K562 (cell line): ENCODE results near the gene TUBB1. TPM values are rescaled to one million over a fixed set of nuclear protein-coding genes. Genes with fewer than 3 reads are reported as not detected.

Source experiments
- CBFA2T2 ChIP-seq: fragments of 450-650 bp; conservative IDR thresholded peaks from 2 replicates; pipeline ENCODE4 v1.6.1; 2017; ENCODE audit warnings: mild to moderate bottlenecking
- CBFA2T3 ChIP-seq: fragments of 450-650 bp; IDR thresholded peaks from 2 replicates; pipeline ENCODE4 v1.6.1; 2017
- DACH1 ChIP-seq: fragments of 450-650 bp; IDR thresholded peaks from 2 replicates; pipeline ENCODE4 v1.6.1; 2018; ENCODE audit not compliant: partially characterized antibody
- DIDO1 ChIP-seq: fragments of 450-650 bp; IDR thresholded peaks from 2 replicates; pipeline ENCODE4 v1.6.1; 2016; ENCODE audit warnings: low read depth, missing biosample characterization, missing genetic modification characterization
- GATAD2B ChIP-seq: fragments of 450-650 bp; IDR thresholded peaks from 2 replicates; pipeline ENCODE4 v1.6.1; 2017; ENCODE audit warnings: mild to moderate bottlenecking, borderline replicate concordance
- ILK ChIP-seq: fragments of 450-650 bp; IDR thresholded peaks from 2 replicates; pipeline ENCODE4 v1.6.1; 2016; ENCODE audit warnings: missing genetic modification characterization, low read depth, mild to moderate bottlenecking, missing compliant biosample characterization, moderate library complexity, borderline replicate concordance
- MTA3 ChIP-seq: fragments of 450-650 bp; formaldehyde crosslinking; IDR thresholded peaks from 2 replicates; pipeline ENCODE4 v1.6.1; 2017; ENCODE audit warnings: mild to moderate bottlenecking, borderline replicate concordance
- MYC ChIP-seq, 2 experiments: fragments of 250-450 bp in 1 of 2; sonication (Bioruptor Pico) in 1 of 2; IDR thresholded peaks; 2 replicates each; pipeline versions ENCODE4 v1.5.1 to v1.6.1; 2012 to 2021; ENCODE audit warnings: low read depth in 2 of 2, borderline replicate concordance in 1 of 2, improper control_type of control experiment in 1 of 2, low read length in 1 of 2, mild to moderate bottlenecking in 1 of 2, moderate library complexity in 1 of 2
- PHF8 ChIP-seq: fragments of 200-600 bp; sonication (generic); IDR thresholded peaks from 2 replicates; pipeline ENCODE4 v1.6.1; 2012; ENCODE audit warnings: mixed run types, mild to moderate bottlenecking, inconsistent platforms, low read length, moderate library complexity, borderline replicate concordance
- PML ChIP-seq: IDR thresholded peaks from 2 replicates; pipeline ENCODE4 v1.6.1; 2012; ENCODE audit warnings: low read length, inconsistent platforms
- SMARCE1 ChIP-seq: fragments of 450-650 bp; IDR thresholded peaks from 2 replicates; pipeline ENCODE4 v1.7.1; 2016; ENCODE audit warnings: mild to moderate bottlenecking
- TAF7 ChIP-seq: fragments of 450-650 bp; IDR thresholded peaks from 2 replicates; pipeline ENCODE4 v1.6.1; 2016; ENCODE audit warnings: missing genetic modification characterization, missing compliant biosample characterization
- TBL1XR1 ChIP-seq, 2 experiments: IDR thresholded peaks; 2 replicates each; pipeline ENCODE4 v1.6.1; 2012; ENCODE audit warnings: improper control_type of control experiment in 2 of 2, low read length in 2 of 2, mild to moderate bottlenecking in 1 of 2
- TCF3 ChIP-seq: sonication (generic); formaldehyde crosslinking; IDR thresholded peaks from 2 replicates; pipeline ENCODE4 v1.4.0; 2020; ENCODE audit warnings: mild to moderate bottlenecking, missing genetic modification reagents
- ZNF75A ChIP-seq: fragments of 450-650 bp; formaldehyde crosslinking; IDR thresholded peaks from 2 replicates; pipeline ENCODE4 v1.4.0; 2020; ENCODE audit warnings: mild to moderate bottlenecking
- polyA plus RNA-seq, 8 experiments: library from polyadenylated mRNA; depleted of rRNA in 4 of 8; stranded (reverse) in 5 of 8; unstranded in 3 of 8; fragments of >200 nt; fragmentation: Nextera tagmentation in 2 of 8; fragmentation: Illumina TruSeq in 1 of 8; extraction: Ambion mirVana in 2 of 8; extraction: Trizol in 1 of 8; gene quantifications; 2 replicates each; pipeline versions ENCODE4 v1.2.1 to v1.2.3, GENCODE V29; 2011 to 2014; ENCODE audit warnings: inconsistent platforms in 1 of 8, missing spikeins in 1 of 8
- total RNA-seq, 7 experiments: library from RNA; depleted of rRNA in 6 of 7; stranded (reverse); fragments of >200 nt in 6 of 7; fragmentation: Illumina TruSeq in 2 of 7; extraction: Trizol in 2 of 7; gene quantifications; 2 replicates each; pipeline versions ENCODE4 v1.2.1 to v1.2.3, GENCODE V29; 2011 to 2021; ENCODE audit warnings: low replicate concordance in 1 of 7
- TF ChIP-seq, protein P1 (sequence below): IDR thresholded peaks from 2 replicates; pipeline ENCODE4 v1.6.1; 2012; ENCODE audit warnings: low read depth, low read length, improper control_type of control experiment, borderline replicate concordance
- TF ChIP-seq, protein P2 (sequence below): fragments of 250-450 bp; sonication (Bioruptor Pico); IDR thresholded peaks from 2 replicates; pipeline ENCODE4 v1.4.0; 2020
- TF ChIP-seq, protein P3 (sequence below), 2 experiments: fragments of 450-650 bp; conservative IDR thresholded peaks; 2 replicates each; pipeline ENCODE4 v1.6.1; 2017; ENCODE audit warnings: mild to moderate bottlenecking in 2 of 2, moderate library complexity in 2 of 2

TUBB1 gene
- total and polyA plus RNA-seq, 9 of the 15 experiments (the other 6 are each of a cell fraction or from before 2014, with no cell fraction given) = 1.5 to 3.9 (median 2.4) TPM

DNA sequence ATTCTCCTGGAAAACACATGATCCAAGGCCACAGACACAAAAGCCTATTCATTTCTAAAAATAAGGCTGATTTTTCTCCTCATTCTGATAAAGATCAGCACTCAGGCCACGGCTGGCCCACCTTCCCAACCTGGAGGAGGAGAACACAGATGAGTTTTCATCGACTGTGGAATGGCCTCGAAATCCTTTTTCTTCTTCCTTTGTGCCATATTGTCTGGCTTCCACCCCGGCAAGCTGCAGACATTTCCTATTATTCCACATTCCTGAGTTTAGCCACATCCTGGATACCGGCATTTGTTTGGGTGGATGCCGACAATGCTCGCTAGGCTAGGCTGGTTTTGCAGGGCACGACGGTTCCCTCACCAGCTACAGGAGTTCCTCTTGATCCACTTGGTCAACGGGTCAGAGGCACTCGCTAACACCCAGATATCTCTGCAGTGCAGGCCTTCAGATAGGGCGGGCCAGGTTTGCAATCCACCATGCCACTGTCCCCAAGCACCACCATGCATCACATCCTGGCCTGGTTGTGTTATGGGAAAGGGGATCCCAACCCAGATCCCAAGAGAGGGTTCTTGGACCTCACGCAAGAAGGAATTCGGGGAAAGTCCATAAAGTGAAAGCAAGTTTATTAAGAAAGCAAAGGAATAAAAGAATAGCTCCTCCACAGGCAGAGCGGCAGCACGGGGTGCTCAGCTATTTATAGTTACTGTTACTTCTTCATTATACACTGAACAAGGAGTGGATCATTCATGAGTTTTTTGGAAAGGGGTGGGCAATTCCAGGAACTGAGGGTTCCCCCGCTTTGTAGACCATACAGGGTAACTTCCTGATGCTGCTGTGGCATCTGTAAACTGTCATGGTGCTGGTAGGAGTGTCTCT is 8.0 kb upstream of the TUBB1 start (continued):
- TF ChIP-seq, protein P1, sequence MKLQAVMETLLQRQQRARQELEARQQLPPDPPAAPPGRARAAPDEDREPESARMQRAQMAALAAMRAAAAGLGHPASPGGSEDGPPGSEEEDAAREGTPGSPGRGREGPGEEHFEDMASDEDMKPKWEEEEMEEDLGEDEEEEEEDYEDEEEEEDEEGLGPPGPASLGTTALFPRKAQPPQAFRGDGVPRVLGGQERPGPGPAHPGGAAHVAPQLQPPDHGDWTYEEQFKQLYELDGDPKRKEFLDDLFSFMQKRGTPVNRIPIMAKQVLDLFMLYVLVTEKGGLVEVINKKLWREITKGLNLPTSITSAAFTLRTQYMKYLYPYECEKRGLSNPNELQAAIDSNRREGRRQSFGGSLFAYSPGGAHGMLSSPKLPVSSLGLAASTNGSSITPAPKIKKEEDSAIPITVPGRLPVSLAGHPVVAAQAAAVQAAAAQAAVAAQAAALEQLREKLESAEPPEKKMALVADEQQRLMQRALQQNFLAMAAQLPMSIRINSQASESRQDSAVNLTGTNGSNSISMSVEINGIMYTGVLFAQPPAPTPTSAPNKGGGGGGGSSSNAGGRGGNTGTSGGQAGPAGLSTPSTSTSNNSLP = 0 out of 2 replicates have a peak, but pooled peaks have one; percentile 14
- 0 out of 2 replicates have a peak, but pooled peaks have one; percentile 15 for TF ChIP-seq GATAD2B
- no peak for TF ChIP-seq DACH1
- TF ChIP-seq, protein P2, sequence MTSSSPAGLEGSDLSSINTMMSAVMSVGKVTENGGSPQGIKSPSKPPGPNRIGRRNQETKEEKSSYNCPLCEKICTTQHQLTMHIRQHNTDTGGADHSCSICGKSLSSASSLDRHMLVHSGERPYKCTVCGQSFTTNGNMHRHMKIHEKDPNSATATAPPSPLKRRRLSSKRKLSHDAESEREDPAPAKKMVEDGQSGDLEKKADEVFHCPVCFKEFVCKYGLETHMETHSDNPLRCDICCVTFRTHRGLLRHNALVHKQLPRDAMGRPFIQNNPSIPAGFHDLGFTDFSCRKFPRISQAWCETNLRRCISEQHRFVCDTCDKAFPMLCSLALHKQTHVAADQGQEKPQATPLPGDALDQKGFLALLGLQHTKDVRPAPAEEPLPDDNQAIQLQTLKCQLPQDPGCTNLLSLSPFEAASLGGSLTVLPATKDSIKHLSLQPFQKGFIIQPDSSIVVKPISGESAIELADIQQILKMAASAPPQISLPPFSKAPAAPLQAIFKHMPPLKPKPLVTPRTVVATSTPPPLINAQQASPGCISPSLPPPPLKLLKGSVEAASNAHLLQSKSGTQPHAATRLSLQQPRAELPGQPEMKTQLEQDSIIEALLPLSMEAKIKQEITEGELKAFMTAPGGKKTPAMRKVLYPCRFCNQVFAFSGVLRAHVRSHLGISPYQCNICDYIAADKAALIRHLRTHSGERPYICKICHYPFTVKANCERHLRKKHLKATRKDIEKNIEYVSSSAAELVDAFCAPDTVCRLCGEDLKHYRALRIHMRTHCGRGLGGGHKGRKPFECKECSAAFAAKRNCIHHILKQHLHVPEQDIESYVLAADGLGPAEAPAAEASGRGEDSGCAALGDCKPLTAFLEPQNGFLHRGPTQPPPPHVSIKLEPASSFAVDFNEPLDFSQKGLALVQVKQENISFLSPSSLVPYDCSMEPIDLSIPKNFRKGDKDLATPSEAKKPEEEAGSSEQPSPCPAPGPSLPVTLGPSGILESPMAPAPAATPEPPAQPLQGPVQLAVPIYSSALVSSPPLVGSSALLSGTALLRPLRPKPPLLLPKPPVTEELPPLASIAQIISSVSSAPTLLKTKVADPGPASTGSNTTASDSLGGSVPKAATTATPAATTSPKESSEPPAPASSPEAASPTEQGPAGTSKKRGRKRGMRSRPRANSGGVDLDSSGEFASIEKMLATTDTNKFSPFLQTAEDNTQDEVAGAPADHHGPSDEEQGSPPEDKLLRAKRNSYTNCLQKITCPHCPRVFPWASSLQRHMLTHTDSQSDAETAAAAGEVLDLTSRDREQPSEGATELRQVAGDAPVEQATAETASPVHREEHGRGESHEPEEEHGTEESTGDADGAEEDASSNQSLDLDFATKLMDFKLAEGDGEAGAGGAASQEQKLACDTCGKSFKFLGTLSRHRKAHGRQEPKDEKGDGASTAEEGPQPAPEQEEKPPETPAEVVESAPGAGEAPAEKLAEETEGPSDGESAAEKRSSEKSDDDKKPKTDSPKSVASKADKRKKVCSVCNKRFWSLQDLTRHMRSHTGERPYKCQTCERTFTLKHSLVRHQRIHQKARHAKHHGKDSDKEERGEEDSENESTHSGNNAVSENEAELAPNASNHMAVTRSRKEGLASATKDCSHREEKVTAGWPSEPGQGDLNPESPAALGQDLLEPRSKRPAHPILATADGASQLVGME = no peak
- 0 out of 4 replicates have a peak, but pooled peaks of 1 of the 2 experiments have one; percentile 5 for TF ChIP-seq TBL1XR1 (IDR thresholded peaks at IDR 0.05; ENCODE audit: low read length in 2 of 2)
- TF ChIP-seq MYC (IDR thresholded peaks at IDR 0.05; ENCODE audit: low read depth, low read length) = peak; percentile 22; the same call in 1 of the 2 replicates
- TF ChIP-seq MYC (CRISPR knock-in tag; IDR thresholded peaks at IDR 0.05; ENCODE audit: borderline replicate concordance, low read depth) = no peak
- no peak for TF ChIP-seq PHF8
- 0 out of 2 replicates have a peak, but pooled peaks have one; percentile 22 for TF ChIP-seq TAF7 (tag)
- TF ChIP-seq CBFA2T3 = peak; percentile 77
- TF ChIP-seq, protein P3, sequence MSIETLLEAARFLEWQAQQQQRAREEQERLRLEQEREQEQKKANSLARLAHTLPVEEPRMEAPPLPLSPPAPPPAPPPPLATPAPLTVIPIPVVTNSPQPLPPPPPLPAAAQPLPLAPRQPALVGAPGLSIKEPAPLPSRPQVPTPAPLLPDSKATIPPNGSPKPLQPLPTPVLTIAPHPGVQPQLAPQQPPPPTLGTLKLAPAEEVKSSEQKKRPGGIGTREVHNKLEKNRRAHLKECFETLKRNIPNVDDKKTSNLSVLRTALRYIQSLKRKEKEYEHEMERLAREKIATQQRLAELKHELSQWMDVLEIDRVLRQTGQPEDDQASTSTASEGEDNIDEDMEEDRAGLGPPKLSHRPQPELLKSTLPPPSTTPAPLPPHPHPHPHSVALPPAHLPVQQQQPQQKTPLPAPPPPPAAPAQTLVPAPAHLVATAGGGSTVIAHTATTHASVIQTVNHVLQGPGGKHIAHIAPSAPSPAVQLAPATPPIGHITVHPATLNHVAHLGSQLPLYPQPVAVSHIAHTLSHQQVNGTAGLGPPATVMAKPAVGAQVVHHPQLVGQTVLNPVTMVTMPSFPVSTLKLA (conservative IDR thresholded peaks at IDR 0.05) = peak; percentile 20 to 59; a peak in 2 of 4 replicates
- peak; percentile 45; the same call in 1 of the 2 replicates for TF ChIP-seq PML
- TF ChIP-seq ZNF75A (CRISPR knock-in tag) = no peak
- no peak for TF ChIP-seq ILK (tag)
- peak; percentile 61 for TF ChIP-seq SMARCE1
- TF ChIP-seq CBFA2T2 = peak; percentile 51; the same call in 1 of the 2 replicates
- TF ChIP-seq MTA3 = peak; percentile 41; the same call in 1 of the 2 replicates
- TF ChIP-seq TCF3 (CRISPR knock-in tag) = peak; percentile 80
- TF ChIP-seq DIDO1 (tag) = no peak
